Gastrocnemius medialis (tissue), 4 donors: Measurements from ENCODE around the gene RNF26. TPM values are rescaled to one million over a fixed set of nuclear protein-coding genes. Genes with fewer than 3 reads are reported as not detected.
A peak's percentile ranks its signal among the peaks of the same experiment; 100 is the strongest.
"Not testable (repeated sequence)": the region's sequence is repeated elsewhere in the genome, so short reads cannot be mapped to it uniquely, and the experiment has no call there.

Source experiments
- ATAC-seq, 2 donors: fragments of 150-250 bp; one replicate each; pipeline ENCODE4 v1.9.1; 2016
- DNase-seq, 2 donors: peaks; one replicate each; pipeline ENCODE4 v3.0.0-alpha.2; 2019
- H3K27ac ChIP-seq, 4 donors: fragments of 200-600 bp; sonication (generic); 1 replicate in 1 of 4; 2 replicates in 3 of 4; pipeline ENCODE4 v1.5.1; 2016 to 2018; ENCODE audit warnings: mild to moderate bottlenecking in 2 of 4, moderate library complexity in 1 of 4
- H3K27me3 ChIP-seq, 3 donors: fragments of 200-600 bp; sonication (generic) in 2 of 3; 1 replicate in 1 of 3; 2 replicates in 2 of 3; pipeline versions ENCODE4 v1.5.1 to v1.6.0; 2016 to 2019; ENCODE audit warnings: mild to moderate bottlenecking in 1 of 3, moderate library complexity in 1 of 3
- H3K36me3 ChIP-seq, 2 donors: fragments of 200-600 bp; sonication (generic) in 1 of 2; one replicate each; pipeline ENCODE4 v1.5.1; 2017 to 2018
- H3K4me1 ChIP-seq, 2 donors: fragments of 200-600 bp; sonication (generic) in 1 of 2; one replicate each; pipeline ENCODE4 v1.5.1; 2016 to 2017; ENCODE audit warnings: mild to moderate bottlenecking in 2 of 2
- H3K4me3 ChIP-seq, 4 donors: fragments of 200-600 bp; sonication (generic) in 3 of 4; 1 replicate in 1 of 4; 2 replicates in 3 of 4; pipeline ENCODE4 v1.5.1; 2016 to 2019; ENCODE audit warnings: mild to moderate bottlenecking in 2 of 4
- H3K9me3 ChIP-seq, 3 donors: fragments of 200-600 bp; sonication (generic) in 2 of 3; 1 replicate in 1 of 3; 2 replicates in 2 of 3; pipeline ENCODE4 v1.5.1; 2016 to 2019
- CTCF ChIP-seq, 5 experiments: fragments of 450-650 bp in 3 of 5; fragments of 200-600 bp in 2 of 5; sonication (generic) in 2 of 5; IDR thresholded peaks in 4 of 5; conservative IDR thresholded peaks in 1 of 5; 1 replicate in 4 of 5; 2 replicates in 1 of 5; pipeline ENCODE4 v1.5.1; 2016 to 2019; ENCODE audit warnings: antibody characterized with exemption in 5 of 5, mild to moderate bottlenecking in 3 of 5, moderate library complexity in 3 of 5
- POLR2A ChIP-seq, 2 donors: fragments of 450-650 bp; IDR thresholded peaks; one replicate each; pipeline ENCODE4 v1.6.1; 2017; ENCODE audit warnings: antibody characterized with exemption in 2 of 2, mild to moderate bottlenecking in 2 of 2, moderate library complexity in 2 of 2
- in situ Hi-C, 4 donors: fragments of 200-750 bp; cut with MboI; loops; one replicate each; pipeline versions ENCODE4 v1.15.0 to v1.8.0; 2017; ENCODE audit warnings: low sequenced_read_pairs in 4 of 4
- intact Hi-C: fragments of 100-400 bp; cut with DNase I; formaldehyde crosslinking; loops from one replicate; pipeline ENCODE4 v1.15.1; 2023; ENCODE audit warnings: low total_unique reads
- total RNA-seq, 4 donors: library from RNA; depleted of rRNA; stranded (reverse); fragments of >200 nt; gene quantifications; one replicate each; pipeline versions ENCODE4 v1.1.0 to v1.2.3, GENCODE V29; 2016

Gene RNF26
- total RNA-seq, 4 donors from 2014 or later: 3.8 to 5.1 (median 4.7) TPM

- intact Hi-C loops (loop anchor here (2.0 kb wide), 2 partner anchors 45 to 81 kb away; partner anchors contain the start of gene RNF26), in situ Hi-C loops (no loop called here)
- Histone ChIP-seq H3K27me3 (no peaks in the 10 kb centered on the region), H3K4me3 (peak overlapping the region; percentile 60 to 73 (median 62)), H3K27ac (peak overlapping the region; percentile 96 to 99 (median 98)), H3K4me1 (peaks cover 46 to 56% of the 10 kb centered on the region in 2 donors), H3K9me3 (no peaks in the 10 kb centered on the region), H3K36me3 (no peaks in the 10 kb centered on the region)
- DNase-seq (peak in 1 of 2 donors; percentile 58), ATAC-seq (no peak)
- TF ChIP-seq POLR2A (IDR thresholded peaks at IDR 0.05) (peak; percentile 27 to 70), CTCF (IDR thresholded peaks at IDR 0.05 in 4 of 5, conservative IDR thresholded peaks at IDR 0.05 in 1 of 5) (no peak)
These were observed 46.0 kb downstream of the RNF26 start for GRCh38 chr11:119380160-119380826.

GRCh38 chr11:119380827-119381180, 46.5 kb downstream of the RNF26 start:
- ATAC-seq (no peak), DNase-seq (peak in 1 of 2 donors; percentile 29)
- in situ Hi-C loops: no loop called here
- peak overlapping the region; percentile 96 to 99 (median 98) for H3K27ac ChIP-seq
- H3K4me1 ChIP-seq: peaks cover 44 to 51% of the 10 kb centered on the region in 2 donors
- intact Hi-C loops: loop anchor here (1.0 to 2.0 kb wide), 3 partner anchors 46 to 175 kb away; partner anchors contain the start of genes CBL and RNF26
- H3K27me3 ChIP-seq: no peaks in the 10 kb centered on the region
- no peaks in the 10 kb centered on the region for H3K36me3 ChIP-seq
- TF ChIP-seq CTCF (IDR thresholded peaks at IDR 0.05 in 4 of 5, conservative IDR thresholded peaks at IDR 0.05 in 1 of 5): no peak
- no peak for TF ChIP-seq POLR2A (IDR thresholded peaks at IDR 0.05)
- peak overlapping the region; percentile 56 to 73 (median 62) for H3K4me3 ChIP-seq
- H3K9me3 ChIP-seq: no peaks in the 10 kb centered on the region

- Histone ChIP-seq H3K27me3 (no peaks in the 10 kb centered on the region), H3K9me3 (no peaks in the 10 kb centered on the region), H3K4me1 (peaks cover 42 to 45% of the 10 kb centered on the region in 2 donors), H3K27ac (peak within 1 kb of the TSS; percentile 96 to 99 (median 98)), H3K4me3 (peak within 1 kb of the TSS; percentile 56 to 73 (median 62)), H3K36me3 (no peaks in the 10 kb centered on the region)
- intact Hi-C loops (loop anchor here (1.0 to 2.0 kb wide), 3 partner anchors 47 to 175 kb away; partner anchors contain the start of genes CBL and RNF26), in situ Hi-C loops (no loop called here)
- ATAC-seq (peak; percentile 69 to 83), DNase-seq (peak; percentile 98)
- TF ChIP-seq POLR2A (IDR thresholded peaks at IDR 0.05): peak; percentile 91 to 93
- peak; percentile 81 to 97 (median 94) for TF ChIP-seq CTCF (IDR thresholded peaks at IDR 0.05 in 4 of 5, conservative IDR thresholded peaks at IDR 0.05 in 1 of 5)
These were observed 47.1 kb downstream of the RNF26 start, which contains the start of gene USP2 for GRCh38 chr11:119381181-119381988. Gene USP2, minus strand, starts transcription at chr11:119381690. Its CDS starts 8,210 bp downstream, at chr11:119373480.

- Histone ChIP-seq H3K27ac (peak overlapping the region; percentile 78 to 99 (median 98)), H3K36me3 (no peaks in the 10 kb centered on the region), H3K9me3 (no peaks in the 10 kb centered on the region), H3K27me3 (no peaks in the 10 kb centered on the region), H3K4me1 (peaks cover 35 to 38% of the 10 kb centered on the region in 2 donors), H3K4me3 (peak overlapping the region; percentile 30 to 73 (median 62))
- ATAC-seq: no peak
- in situ Hi-C loops (no loop called here), intact Hi-C loops (loop anchor here (2.0 kb wide), 1 partner anchor 93 kb away; no protein-coding TSS in a partner anchor)
- DNase-seq: no peak
- TF ChIP-seq POLR2A (IDR thresholded peaks at IDR 0.05) (no peak), CTCF (IDR thresholded peaks at IDR 0.05 in 4 of 5, conservative IDR thresholded peaks at IDR 0.05 in 1 of 5) (no peak)
These were observed 47.8 kb downstream of the RNF26 start for GRCh38 chr11:119382101-119382500.

GRCh38 chr11:119382513-119382912, 48.2 kb downstream of the RNF26 start:
- H3K27ac ChIP-seq: peak overlapping the region; percentile 78 to 99 (median 98)
- peak overlapping the region in 1 of 4 donors; percentile 60 for H3K4me3 ChIP-seq
- DNase-seq, ATAC-seq, H3K27me3 ChIP-seq, in situ Hi-C loops, H3K9me3 ChIP-seq, H3K36me3 ChIP-seq: not testable (repeated sequence)
- intact Hi-C loops: loop anchor here (2.0 kb wide), 1 partner anchor 92 kb away; no protein-coding TSS in a partner anchor
- H3K4me1 ChIP-seq: peaks cover 31 to 34% of the 10 kb centered on the region in 2 donors
